HepG2 (cell line): ENCODE data around the gene CDC42BPG. TPM values are rescaled to one million over a fixed set of nuclear protein-coding genes. Genes with fewer than 3 reads are reported as not detected.

Source experiments
- ATAC-seq: fragments of 200-7000 bp; cut with Tn5 transposase; 3 replicates; pipeline ENCODE4 v1.9.1; 2020; ENCODE audit warnings: mild to moderate bottlenecking, moderate library complexity
- BruUV-seq: library from RNA; stranded (reverse); fragments of 400-500 nt; replicated peaks from 2 replicates; lab custom pipeline; 2021; lab: Mats Ljungman, UMichigan
- CTCF ChIA-PET: fragments of 300-600 bp; formaldehyde crosslinking; extraction: SDS; loops from one replicate; lab custom pipeline; 2021; ENCODE audit warnings: low total read pairs, inconsistent platforms, low intra/inter-chr PET ratio; lab: Yijun Ruan, JAX
- POLR2A ChIA-PET: fragments of 350-600 bp; sonication (Branson Sonifier 250); formaldehyde crosslinking; loops from one replicate; lab custom pipeline; 2020; ENCODE audit warnings: antibody characterized with exemption, inconsistent platforms; lab: Yijun Ruan, JAX
- DNase-seq: peaks from one replicate; pipeline ENCODE4 v3.0.0-alpha.2; 2015; ENCODE audit warnings: low spot score
- FAIRE-seq: peaks from 3 replicates; lab custom pipeline; 2011; peaks lifted over from hg19 to GRCh38; lab: Jason Lieb, UNC
- H2AFZ ChIP-seq: one replicate; pipeline ENCODE4 v1.6.1; 2011; ENCODE audit warnings: low read length, inconsistent platforms
- H3K27ac ChIP-seq: fragments of 300-600 bp; 3 replicates; pipeline ENCODE4 v1.8.0; 2011; ENCODE audit warnings: mixed run types, mild to moderate bottlenecking, mixed read lengths, low read length, inconsistent platforms; ENCODE audit not compliant: insufficient read depth; ENCODE audit errors: extremely low read length
- H3K27me3 ChIP-seq, 2 experiments: fragments of 200-600 bp in 1 of 2; 2 replicates in 1 of 2; 3 replicates in 1 of 2; pipeline versions ENCODE4 v1.6.0 to v1.8.0; 2011; ENCODE audit warnings: low read length in 2 of 2, mild to moderate bottlenecking in 2 of 2, moderate library complexity in 2 of 2, inconsistent platforms in 1 of 2; ENCODE audit not compliant: insufficient read depth in 2 of 2, control insufficient read depth in 1 of 2
- H3K36me3 ChIP-seq, 2 experiments: fragments of 200-600 bp in 1 of 2; replicated peaks in 1 of 2; 2 replicates in 1 of 2; 3 replicates in 1 of 2; pipeline versions ENCODE4 v1.5.1 to v1.8.0; 2011; ENCODE audit warnings: low read length in 2 of 2, inconsistent platforms in 1 of 2; ENCODE audit not compliant: insufficient read depth in 2 of 2, control insufficient read depth in 1 of 2
- H3K4me1 ChIP-seq: 2 replicates; pipeline ENCODE4 v1.5.1; 2012; ENCODE audit warnings: low read length, inconsistent platforms; ENCODE audit not compliant: insufficient read depth
- H3K4me2 ChIP-seq: 2 replicates; pipeline ENCODE4 v1.6.0; 2011; ENCODE audit warnings: low read depth, low read length, inconsistent platforms
- H3K4me3 ChIP-seq, 3 experiments: fragments of 200-600 bp in 1 of 3; sonication (generic), shearing (Covaris generic) in 1 of 3; replicated peaks in 1 of 3; 2 replicates each; pipeline ENCODE4 v1.5.1; 2011 to 2016; ENCODE audit warnings: low read length in 3 of 3, inconsistent platforms in 2 of 3, low read depth in 2 of 3, mild to moderate bottlenecking in 2 of 3, control low read depth in 1 of 3, mixed read lengths in 1 of 3; ENCODE audit not compliant: insufficient read depth in 1 of 3
- H3K79me2 ChIP-seq: one replicate; pipeline ENCODE4 v1.6.1; 2011; ENCODE audit warnings: low read length, inconsistent platforms; ENCODE audit not compliant: insufficient read depth
- H3K9ac ChIP-seq: 2 replicates; pipeline ENCODE4 v1.6.0; 2011; ENCODE audit warnings: mild to moderate bottlenecking, low read depth, low read length, inconsistent platforms; ENCODE audit not compliant: insufficient read depth
- H3K9me3 ChIP-seq: 2 replicates; pipeline ENCODE4 v1.5.1; 2012; ENCODE audit warnings: mild to moderate bottlenecking, low read length
- H4K20me1 ChIP-seq: 2 replicates; pipeline ENCODE4 v1.6.0; 2011; ENCODE audit warnings: inconsistent platforms, mild to moderate bottlenecking, low read length, moderate library complexity; ENCODE audit not compliant: insufficient read depth
- MTA3 ChIP-seq: sonication (generic); formaldehyde crosslinking; IDR thresholded peaks from 2 replicates; pipeline ENCODE4 v1.4.0; 2020; ENCODE audit warnings: missing genetic modification reagents
- MTF2 ChIP-seq: sonication (generic); formaldehyde crosslinking; IDR thresholded peaks from 2 replicates; pipeline ENCODE4 v1.5.0; 2020; ENCODE audit warnings: missing genetic modification reagents, borderline replicate concordance
- PHB2 ChIP-seq: fragments of 450-650 bp; IDR thresholded peaks from 2 replicates; pipeline ENCODE4 v1.6.1; 2018; ENCODE audit not compliant: partially characterized antibody
- POLR2AphosphoS5 ChIP-seq: IDR thresholded peaks from 2 replicates; pipeline ENCODE4 v1.6.1; 2012; ENCODE audit warnings: low read depth, low read length
- SUZ12 ChIP-seq: fragments of 150-350 bp; IDR thresholded peaks from 2 replicates; pipeline ENCODE4 v1.6.1; 2014; ENCODE audit warnings: low read depth, low read length
- ZNF124 ChIP-seq: sonication (generic); formaldehyde crosslinking; IDR thresholded peaks from 2 replicates; pipeline ENCODE4 v1.4.0; 2020; ENCODE audit warnings: missing genetic modification reagents
- ZNF230 ChIP-seq: sonication (generic); formaldehyde crosslinking; IDR thresholded peaks from 2 replicates; pipeline ENCODE4 v1.4.0; 2020; ENCODE audit warnings: mild to moderate bottlenecking, missing genetic modification reagents
- ZNF468 ChIP-seq: sonication (generic); formaldehyde crosslinking; IDR thresholded peaks from 2 replicates; pipeline ENCODE4 v1.8.0; 2022; ENCODE audit warnings: mild to moderate bottlenecking, moderate library complexity, missing genetic modification reagents
- ZNF724P ChIP-seq: sonication (generic); formaldehyde crosslinking; IDR thresholded peaks from 2 replicates; pipeline ENCODE4 v1.8.0; 2022; ENCODE audit warnings: missing genetic modification reagents, borderline replicate concordance
- ZNF773 ChIP-seq: sonication (generic); formaldehyde crosslinking; IDR thresholded peaks from 2 replicates; pipeline ENCODE4 v1.4.0; 2020; ENCODE audit warnings: missing genetic modification reagents, borderline replicate concordance
- WGBS: methylation state at CpG from one replicate; pipeline ENCODE4 v1.1.6; 2017; ENCODE audit warnings: low lambda C conversion rate; 5-methylcytosine and 5-hydroxymethylcytosine counted together
- in situ Hi-C: cut with HindIII; loops from 2 replicates; pipeline ENCODE4 v1.10.0; 2017; ENCODE audit warnings: low pct_unique_long_range_greater_than_20kb; ENCODE audit not compliant: extremely low pct_ligation_motif_present
- intact Hi-C: fragments of 100-400 bp; cut with micrococcal nuclease; formaldehyde crosslinking; loops from one replicate; pipeline ENCODE4 v1.10.0; 2022; ENCODE audit not compliant: unreplicated experiment
- polyA plus RNA-seq, 8 experiments: library from polyadenylated mRNA; depleted of rRNA in 3 of 8; stranded (reverse) in 7 of 8; unstranded in 1 of 8; fragments of >200 nt; fragmentation: Illumina TruSeq in 4 of 8; extraction: Trizol in 4 of 8; gene quantifications; 2 replicates each; pipeline versions ENCODE4 v1.2.1 to v1.2.3, GENCODE V29; 2011 to 2016; ENCODE audit warnings: low read depth in 4 of 8, missing spikeins in 1 of 8, mixed read lengths in 1 of 8; ENCODE audit not compliant: insufficient read depth in 1 of 8
- total RNA-seq, 5 experiments: library from RNA; depleted of rRNA; stranded (reverse); fragments of >200 nt; fragmentation: Illumina TruSeq; extraction: Trizol; gene quantifications; 2 replicates each; pipeline ENCODE4 v1.2.3, GENCODE V29; 2016; ENCODE audit warnings: low read depth in 1 of 5
- TF ChIP-seq, protein P1 (sequence below): sonication (generic); formaldehyde crosslinking; IDR thresholded peaks from 2 replicates; pipeline ENCODE4 v1.4.0; 2020; ENCODE audit warnings: missing genetic modification reagents, low read depth, mild to moderate bottlenecking, borderline replicate concordance
- TF ChIP-seq, protein P2 (sequence below), 2 experiments: sonication (generic) in 1 of 2; formaldehyde crosslinking in 1 of 2; IDR thresholded peaks; 2 replicates each; pipeline versions ENCODE4 v1.5.1 to v1.6.1; 2011 to 2020; ENCODE audit warnings: borderline replicate concordance in 1 of 2, low read depth in 1 of 2, low read length in 1 of 2, mild to moderate bottlenecking in 1 of 2, missing genetic modification reagents in 1 of 2, moderate library complexity in 1 of 2
- TF ChIP-seq, protein P3 (sequence below): sonication (generic); formaldehyde crosslinking; IDR thresholded peaks from 2 replicates; pipeline ENCODE4 v1.4.0; 2020; ENCODE audit warnings: mild to moderate bottlenecking, missing genetic modification reagents, borderline replicate concordance
- TF ChIP-seq, protein P4 (sequence below): sonication (generic); formaldehyde crosslinking; IDR thresholded peaks from 2 replicates; pipeline ENCODE4 v1.8.1; 2023; ENCODE audit warnings: missing genetic modification reagents, mild to moderate bottlenecking, borderline replicate concordance
- TF ChIP-seq, protein P5 (sequence below): sonication (generic); formaldehyde crosslinking; IDR thresholded peaks from 2 replicates; pipeline ENCODE4 v1.4.0; 2020; ENCODE audit warnings: missing genetic modification reagents

Gene CDC42BPG
- total and polyA plus RNA-seq, 2 of the 13 experiments (the other 11 are each of a cell fraction or from before 2014, with no cell fraction given), result 0.55 to 1.4 TPM

DNA sequence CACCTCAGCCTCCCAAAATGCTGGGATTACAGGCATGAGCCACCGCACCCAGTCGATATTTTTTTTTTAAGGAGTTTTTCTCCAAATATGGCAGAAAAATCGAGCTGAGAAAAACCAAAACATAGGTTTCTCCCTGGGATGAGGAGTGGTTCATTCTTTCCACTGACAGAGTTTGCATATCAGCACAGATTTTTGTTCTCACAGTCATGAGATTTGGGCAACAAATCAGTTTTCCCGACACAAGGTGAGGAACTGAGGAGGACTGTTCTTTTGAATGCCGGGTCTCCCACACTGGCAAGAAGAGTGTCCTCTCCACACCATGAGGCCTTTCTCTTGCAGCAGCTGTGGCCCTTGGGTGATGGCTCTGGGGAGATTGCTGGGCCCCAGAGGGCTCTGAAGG lies 37.8 kb upstream of the CDC42BPG start:
- intact Hi-C loops, result no loop called here
- Histone ChIP-seq H3K36me3 (no peaks in the 10 kb centered on the region), H3K27me3 (no peaks in the 10 kb centered on the region; a peak in 1 of 5 replicates), H3K79me2 (peaks cover 10% of the 10 kb centered on the region), H2AFZ (no peak overlapping the region), H4K20me1 (no peaks in the 10 kb centered on the region), H3K4me3 (no peak overlapping the region), H3K4me2 (no peak overlapping the region), H3K27ac (no peak overlapping the region), H3K9me3 (no peaks in the 10 kb centered on the region), H3K9ac (no peak overlapping the region), H3K4me1 (peaks cover 59% of the 10 kb centered on the region)
- ChIA-PET CTCF (no interaction called here), POLR2A (interaction anchor here (1.4 to 2.5 kb wide), 2 partner anchors 10 to 25 kb away, joined by 3 to 6 read pairs; no protein-coding TSS in a partner anchor)
- 74% methylated on average over 5 of the region's 5 CpGs for WGBS
- no peak for ATAC-seq
- DNase-seq, result no peak
- TF ChIP-seq ZNF230 (CRISPR knock-in tag) (no peak), ZNF468 (CRISPR knock-in tag) (no peak), ZNF773 (CRISPR knock-in tag) (no peak), PHB2 (no peak), ZNF724P (CRISPR knock-in tag) (no peak), SUZ12 (no peak), ZNF124 (CRISPR knock-in tag) (no peak), MTF2 (no peak), MTA3 (CRISPR knock-in tag) (no peak), POLR2AphosphoS5 (no peak)
- TF ChIP-seq, protein P1, sequence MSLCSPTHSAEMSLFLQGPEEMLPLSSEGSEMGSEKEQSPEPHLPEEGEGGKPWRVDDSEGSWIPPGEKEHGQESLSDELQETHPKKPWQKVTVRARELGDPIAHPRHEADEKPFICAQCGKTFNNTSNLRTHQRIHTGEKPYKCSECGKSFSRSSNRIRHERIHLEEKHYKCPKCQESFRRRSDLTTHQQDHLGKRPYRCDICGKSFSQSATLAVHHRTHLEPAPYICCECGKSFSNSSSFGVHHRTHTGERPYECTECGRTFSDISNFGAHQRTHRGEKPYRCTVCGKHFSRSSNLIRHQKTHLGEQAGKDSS (CRISPR knock-in tag), result no peak
- TF ChIP-seq, protein P2, sequence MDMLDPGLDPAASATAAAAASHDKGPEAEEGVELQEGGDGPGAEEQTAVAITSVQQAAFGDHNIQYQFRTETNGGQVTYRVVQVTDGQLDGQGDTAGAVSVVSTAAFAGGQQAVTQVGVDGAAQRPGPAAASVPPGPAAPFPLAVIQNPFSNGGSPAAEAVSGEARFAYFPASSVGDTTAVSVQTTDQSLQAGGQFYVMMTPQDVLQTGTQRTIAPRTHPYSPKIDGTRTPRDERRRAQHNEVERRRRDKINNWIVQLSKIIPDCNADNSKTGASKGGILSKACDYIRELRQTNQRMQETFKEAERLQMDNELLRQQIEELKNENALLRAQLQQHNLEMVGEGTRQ (IDR thresholded peaks at IDR 0.05; ENCODE audit: low read depth, low read length), result no peak
- TF ChIP-seq, protein P2 (CRISPR knock-in tag; IDR thresholded peaks at IDR 0.05; ENCODE audit: borderline replicate concordance), result no peak
- TF ChIP-seq, protein P3, sequence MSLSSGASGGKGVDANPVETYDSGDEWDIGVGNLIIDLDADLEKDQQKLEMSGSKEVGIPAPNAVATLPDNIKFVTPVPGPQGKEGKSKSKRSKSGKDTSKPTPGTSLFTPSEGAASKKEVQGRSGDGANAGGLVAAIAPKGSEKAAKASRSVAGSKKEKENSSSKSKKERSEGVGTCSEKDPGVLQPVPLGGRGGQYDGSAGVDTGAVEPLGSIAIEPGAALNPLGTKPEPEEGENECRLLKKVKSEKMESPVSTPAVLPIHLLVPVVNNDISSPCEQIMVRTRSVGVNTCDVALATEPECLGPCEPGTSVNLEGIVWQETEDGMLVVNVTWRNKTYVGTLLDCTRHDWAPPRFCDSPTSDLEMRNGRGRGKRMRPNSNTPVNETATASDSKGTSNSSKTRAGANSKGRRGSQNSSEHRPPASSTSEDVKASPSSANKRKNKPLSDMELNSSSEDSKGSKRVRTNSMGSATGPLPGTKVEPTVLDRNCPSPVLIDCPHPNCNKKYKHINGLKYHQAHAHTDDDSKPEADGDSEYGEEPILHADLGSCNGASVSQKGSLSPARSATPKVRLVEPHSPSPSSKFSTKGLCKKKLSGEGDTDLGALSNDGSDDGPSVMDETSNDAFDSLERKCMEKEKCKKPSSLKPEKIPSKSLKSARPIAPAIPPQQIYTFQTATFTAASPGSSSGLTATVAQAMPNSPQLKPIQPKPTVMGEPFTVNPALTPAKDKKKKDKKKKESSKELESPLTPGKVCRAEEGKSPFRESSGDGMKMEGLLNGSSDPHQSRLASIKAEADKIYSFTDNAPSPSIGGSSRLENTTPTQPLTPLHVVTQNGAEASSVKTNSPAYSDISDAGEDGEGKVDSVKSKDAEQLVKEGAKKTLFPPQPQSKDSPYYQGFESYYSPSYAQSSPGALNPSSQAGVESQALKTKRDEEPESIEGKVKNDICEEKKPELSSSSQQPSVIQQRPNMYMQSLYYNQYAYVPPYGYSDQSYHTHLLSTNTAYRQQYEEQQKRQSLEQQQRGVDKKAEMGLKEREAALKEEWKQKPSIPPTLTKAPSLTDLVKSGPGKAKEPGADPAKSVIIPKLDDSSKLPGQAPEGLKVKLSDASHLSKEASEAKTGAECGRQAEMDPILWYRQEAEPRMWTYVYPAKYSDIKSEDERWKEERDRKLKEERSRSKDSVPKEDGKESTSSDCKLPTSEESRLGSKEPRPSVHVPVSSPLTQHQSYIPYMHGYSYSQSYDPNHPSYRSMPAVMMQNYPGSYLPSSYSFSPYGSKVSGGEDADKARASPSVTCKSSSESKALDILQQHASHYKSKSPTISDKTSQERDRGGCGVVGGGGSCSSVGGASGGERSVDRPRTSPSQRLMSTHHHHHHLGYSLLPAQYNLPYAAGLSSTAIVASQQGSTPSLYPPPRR (CRISPR knock-in tag), result no peak
- TF ChIP-seq, protein P4, sequence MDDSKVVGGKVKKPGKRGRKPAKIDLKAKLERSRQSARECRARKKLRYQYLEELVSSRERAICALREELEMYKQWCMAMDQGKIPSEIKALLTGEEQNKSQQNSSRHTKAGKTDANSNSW (CRISPR knock-in tag), result no peak
- TF ChIP-seq, protein P5, sequence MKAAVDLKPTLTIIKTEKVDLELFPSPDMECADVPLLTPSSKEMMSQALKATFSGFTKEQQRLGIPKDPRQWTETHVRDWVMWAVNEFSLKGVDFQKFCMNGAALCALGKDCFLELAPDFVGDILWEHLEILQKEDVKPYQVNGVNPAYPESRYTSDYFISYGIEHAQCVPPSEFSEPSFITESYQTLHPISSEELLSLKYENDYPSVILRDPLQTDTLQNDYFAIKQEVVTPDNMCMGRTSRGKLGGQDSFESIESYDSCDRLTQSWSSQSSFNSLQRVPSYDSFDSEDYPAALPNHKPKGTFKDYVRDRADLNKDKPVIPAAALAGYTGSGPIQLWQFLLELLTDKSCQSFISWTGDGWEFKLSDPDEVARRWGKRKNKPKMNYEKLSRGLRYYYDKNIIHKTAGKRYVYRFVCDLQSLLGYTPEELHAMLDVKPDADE, result no peak
- no peak for FAIRE-seq
- in situ Hi-C loops, result no loop called here
- BruUV-seq, result no TSS peak
